ENCODE results near the gene XXYLT1.

DNA sequence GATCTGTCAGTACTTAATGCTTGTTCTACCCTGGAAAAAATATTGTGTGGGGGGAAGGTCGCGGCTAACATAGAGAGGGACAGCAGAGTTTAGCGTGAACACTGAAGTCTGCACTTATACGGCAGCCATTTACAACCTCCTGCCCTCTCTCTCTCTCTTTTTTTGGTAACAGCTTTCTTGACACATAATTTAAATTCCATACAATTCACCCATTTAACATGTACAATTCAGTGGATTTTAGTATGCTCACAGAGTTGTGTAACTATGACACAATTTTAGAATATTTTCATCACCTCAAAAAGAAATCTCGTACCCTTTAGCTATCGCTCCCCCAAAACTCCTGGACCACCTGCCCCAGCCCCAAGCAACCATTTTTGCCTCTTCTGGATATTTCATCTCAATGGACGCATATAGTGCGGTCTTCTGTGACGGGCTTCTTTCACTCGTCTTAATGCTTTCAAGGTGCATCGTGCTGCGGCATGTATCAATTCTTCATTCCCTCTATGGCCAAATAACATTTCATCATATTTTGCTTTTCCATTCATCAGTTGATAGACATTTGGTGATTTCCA is 141.8 kb downstream of the XXYLT1 start:
- TF ChIP-seq, protein P1, sequence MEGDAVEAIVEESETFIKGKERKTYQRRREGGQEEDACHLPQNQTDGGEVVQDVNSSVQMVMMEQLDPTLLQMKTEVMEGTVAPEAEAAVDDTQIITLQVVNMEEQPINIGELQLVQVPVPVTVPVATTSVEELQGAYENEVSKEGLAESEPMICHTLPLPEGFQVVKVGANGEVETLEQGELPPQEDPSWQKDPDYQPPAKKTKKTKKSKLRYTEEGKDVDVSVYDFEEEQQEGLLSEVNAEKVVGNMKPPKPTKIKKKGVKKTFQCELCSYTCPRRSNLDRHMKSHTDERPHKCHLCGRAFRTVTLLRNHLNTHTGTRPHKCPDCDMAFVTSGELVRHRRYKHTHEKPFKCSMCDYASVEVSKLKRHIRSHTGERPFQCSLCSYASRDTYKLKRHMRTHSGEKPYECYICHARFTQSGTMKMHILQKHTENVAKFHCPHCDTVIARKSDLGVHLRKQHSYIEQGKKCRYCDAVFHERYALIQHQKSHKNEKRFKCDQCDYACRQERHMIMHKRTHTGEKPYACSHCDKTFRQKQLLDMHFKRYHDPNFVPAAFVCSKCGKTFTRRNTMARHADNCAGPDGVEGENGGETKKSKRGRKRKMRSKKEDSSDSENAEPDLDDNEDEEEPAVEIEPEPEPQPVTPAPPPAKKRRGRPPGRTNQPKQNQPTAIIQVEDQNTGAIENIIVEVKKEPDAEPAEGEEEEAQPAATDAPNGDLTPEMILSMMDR (conservative IDR thresholded peaks at IDR 0.05; ENCODE audit: low read depth, low read length): no peak
- no peak for TF ChIP-seq EZH2phosphoT487 (IDR thresholded peaks at IDR 0.05; ENCODE audit: borderline replicate concordance, low read length)
